Measurements from ENCODE around the gene CCDC144A.
"Not testable (repeated sequence)": the region's sequence is repeated elsewhere in the genome, so short reads cannot be mapped to it uniquely, and the experiment has no call there.

The CCDC144A gene

GRCh38 chr17:16818340-16818739 is 128.3 kb downstream of the CCDC144A start:
- no peak for DNase-seq (ENCODE audit: low read depth)

GRCh38 chr17:16818821-16819683 is 129.0 kb downstream of the CCDC144A start:
- DNase-seq (ENCODE audit: low read depth) = no peak

GRCh38 chr17:16820161-16820877 is 130.3 kb downstream of the CCDC144A start:
- no peak for DNase-seq (ENCODE audit: low read depth)

GRCh38 chr17:16820979-16821543 is 131.0 kb downstream of the CCDC144A start:
- no peak for DNase-seq (ENCODE audit: low read depth)

- not testable (repeated sequence) for DNase-seq (ENCODE audit: low read depth)
These were observed 132.1 kb downstream of the CCDC144A start for GRCh38 chr17:16822133-16822532.

- not testable (repeated sequence) for DNase-seq (ENCODE audit: low read depth)
These were observed 133.8 kb downstream of the CCDC144A start for GRCh38 chr17:16823768-16824406.
